HL-60 (cell line): Measurements from ENCODE around the gene JMJD1C.

Experiments
- DNase-seq, 2 experiments: peaks; one replicate each; pipeline ENCODE4 v3.0.0-alpha.2; 2010 to 2020; ENCODE audit warnings: low read depth in 1 of 2, low spot score in 1 of 2
- H3K27ac ChIP-seq: fragments of 250-450 bp; sonication (Bioruptor Pico); replicated peaks from 2 replicates; pipeline ENCODE4 v1.5.1; 2020; ENCODE audit warnings: mild to moderate bottlenecking, moderate library complexity
- H3K27me3 ChIP-seq: fragments of 250-450 bp; sonication (Bioruptor Pico); 2 replicates; pipeline ENCODE4 v1.5.1; 2021; ENCODE audit warnings: mild to moderate bottlenecking, moderate library complexity; ENCODE audit not compliant: insufficient read depth, poor library complexity, severe bottlenecking
- H3K4me3 ChIP-seq: replicated peaks from 2 replicates; pipeline ENCODE4 v1.5.1; 2011; ENCODE audit warnings: mild to moderate bottlenecking, control low read depth, low read length; ENCODE audit not compliant: insufficient read depth
- GABPA ChIP-seq: IDR thresholded peaks from 2 replicates; pipeline ENCODE4 v1.6.1; 2012; ENCODE audit warnings: low read depth
- POLR2AphosphoS5 ChIP-seq: IDR thresholded peaks from 2 replicates; pipeline ENCODE4 v1.6.1; 2012; ENCODE audit warnings: low read depth
- SPI1 ChIP-seq: IDR thresholded peaks from 2 replicates; pipeline ENCODE4 v1.6.1; 2012; ENCODE audit warnings: low read depth, mild to moderate bottlenecking, borderline replicate concordance
- TF ChIP-seq, protein P1 (sequence below): IDR thresholded peaks from one replicate; pipeline ENCODE4 v1.5.1; 2011; ENCODE audit warnings: low read length, control low read depth, inconsistent platforms; ENCODE audit not compliant: insufficient read depth
- TF ChIP-seq, protein P2 (sequence below): IDR thresholded peaks from 2 replicates; pipeline ENCODE4 v1.6.1; 2012; ENCODE audit warnings: low read depth; ENCODE audit not compliant: insufficient replicate concordance

Gene JMJD1C

DNA sequence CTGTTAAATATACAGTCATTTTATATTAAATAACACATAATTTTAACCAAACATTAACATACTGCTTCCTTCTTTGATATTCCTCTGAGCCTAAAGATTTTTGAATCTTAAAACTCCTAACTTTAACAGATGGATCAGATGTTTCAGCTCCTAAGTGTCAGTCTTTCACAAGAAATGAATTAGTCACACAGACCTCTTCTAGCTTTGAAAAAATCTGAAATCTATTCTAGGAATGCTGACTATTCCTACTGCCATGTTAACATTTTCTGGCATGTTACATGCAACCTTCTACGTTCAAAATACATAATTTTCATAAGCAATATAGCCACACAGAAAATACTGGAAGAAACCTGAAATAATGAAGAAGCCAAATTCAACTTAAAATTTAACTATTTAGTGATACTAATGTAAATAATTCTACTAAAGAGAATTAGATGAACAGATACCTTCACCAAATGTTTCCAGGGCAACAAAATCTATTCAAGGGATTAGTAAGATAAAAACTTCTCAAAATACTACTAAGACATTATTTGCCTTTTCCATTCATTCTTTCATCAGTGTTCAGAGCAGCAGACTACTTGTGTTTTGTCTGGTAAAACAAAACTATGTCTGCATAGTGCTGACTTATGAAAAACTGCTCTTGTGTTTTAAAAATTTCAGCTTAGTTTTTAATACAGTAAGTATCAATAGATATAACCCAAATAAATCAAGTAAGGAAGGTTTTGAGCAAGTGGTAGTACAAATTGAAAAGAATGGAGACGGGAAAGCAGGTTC lies 9.2 kb downstream of the JMJD1C start:
- H3K27ac ChIP-seq = no peak overlapping the region
- DNase-seq = no peak
- no peak overlapping the region for H3K4me3 ChIP-seq
- no peaks in the 10 kb centered on the region for H3K27me3 ChIP-seq
- TF ChIP-seq POLR2AphosphoS5 (no peak), GABPA (no peak)
- TF ChIP-seq, protein P1, sequence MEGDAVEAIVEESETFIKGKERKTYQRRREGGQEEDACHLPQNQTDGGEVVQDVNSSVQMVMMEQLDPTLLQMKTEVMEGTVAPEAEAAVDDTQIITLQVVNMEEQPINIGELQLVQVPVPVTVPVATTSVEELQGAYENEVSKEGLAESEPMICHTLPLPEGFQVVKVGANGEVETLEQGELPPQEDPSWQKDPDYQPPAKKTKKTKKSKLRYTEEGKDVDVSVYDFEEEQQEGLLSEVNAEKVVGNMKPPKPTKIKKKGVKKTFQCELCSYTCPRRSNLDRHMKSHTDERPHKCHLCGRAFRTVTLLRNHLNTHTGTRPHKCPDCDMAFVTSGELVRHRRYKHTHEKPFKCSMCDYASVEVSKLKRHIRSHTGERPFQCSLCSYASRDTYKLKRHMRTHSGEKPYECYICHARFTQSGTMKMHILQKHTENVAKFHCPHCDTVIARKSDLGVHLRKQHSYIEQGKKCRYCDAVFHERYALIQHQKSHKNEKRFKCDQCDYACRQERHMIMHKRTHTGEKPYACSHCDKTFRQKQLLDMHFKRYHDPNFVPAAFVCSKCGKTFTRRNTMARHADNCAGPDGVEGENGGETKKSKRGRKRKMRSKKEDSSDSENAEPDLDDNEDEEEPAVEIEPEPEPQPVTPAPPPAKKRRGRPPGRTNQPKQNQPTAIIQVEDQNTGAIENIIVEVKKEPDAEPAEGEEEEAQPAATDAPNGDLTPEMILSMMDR = no peak
- TF ChIP-seq, protein P2, sequence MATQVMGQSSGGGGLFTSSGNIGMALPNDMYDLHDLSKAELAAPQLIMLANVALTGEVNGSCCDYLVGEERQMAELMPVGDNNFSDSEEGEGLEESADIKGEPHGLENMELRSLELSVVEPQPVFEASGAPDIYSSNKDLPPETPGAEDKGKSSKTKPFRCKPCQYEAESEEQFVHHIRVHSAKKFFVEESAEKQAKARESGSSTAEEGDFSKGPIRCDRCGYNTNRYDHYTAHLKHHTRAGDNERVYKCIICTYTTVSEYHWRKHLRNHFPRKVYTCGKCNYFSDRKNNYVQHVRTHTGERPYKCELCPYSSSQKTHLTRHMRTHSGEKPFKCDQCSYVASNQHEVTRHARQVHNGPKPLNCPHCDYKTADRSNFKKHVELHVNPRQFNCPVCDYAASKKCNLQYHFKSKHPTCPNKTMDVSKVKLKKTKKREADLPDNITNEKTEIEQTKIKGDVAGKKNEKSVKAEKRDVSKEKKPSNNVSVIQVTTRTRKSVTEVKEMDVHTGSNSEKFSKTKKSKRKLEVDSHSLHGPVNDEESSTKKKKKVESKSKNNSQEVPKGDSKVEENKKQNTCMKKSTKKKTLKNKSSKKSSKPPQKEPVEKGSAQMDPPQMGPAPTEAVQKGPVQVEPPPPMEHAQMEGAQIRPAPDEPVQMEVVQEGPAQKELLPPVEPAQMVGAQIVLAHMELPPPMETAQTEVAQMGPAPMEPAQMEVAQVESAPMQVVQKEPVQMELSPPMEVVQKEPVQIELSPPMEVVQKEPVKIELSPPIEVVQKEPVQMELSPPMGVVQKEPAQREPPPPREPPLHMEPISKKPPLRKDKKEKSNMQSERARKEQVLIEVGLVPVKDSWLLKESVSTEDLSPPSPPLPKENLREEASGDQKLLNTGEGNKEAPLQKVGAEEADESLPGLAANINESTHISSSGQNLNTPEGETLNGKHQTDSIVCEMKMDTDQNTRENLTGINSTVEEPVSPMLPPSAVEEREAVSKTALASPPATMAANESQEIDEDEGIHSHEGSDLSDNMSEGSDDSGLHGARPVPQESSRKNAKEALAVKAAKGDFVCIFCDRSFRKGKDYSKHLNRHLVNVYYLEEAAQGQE = no peak

DNA sequence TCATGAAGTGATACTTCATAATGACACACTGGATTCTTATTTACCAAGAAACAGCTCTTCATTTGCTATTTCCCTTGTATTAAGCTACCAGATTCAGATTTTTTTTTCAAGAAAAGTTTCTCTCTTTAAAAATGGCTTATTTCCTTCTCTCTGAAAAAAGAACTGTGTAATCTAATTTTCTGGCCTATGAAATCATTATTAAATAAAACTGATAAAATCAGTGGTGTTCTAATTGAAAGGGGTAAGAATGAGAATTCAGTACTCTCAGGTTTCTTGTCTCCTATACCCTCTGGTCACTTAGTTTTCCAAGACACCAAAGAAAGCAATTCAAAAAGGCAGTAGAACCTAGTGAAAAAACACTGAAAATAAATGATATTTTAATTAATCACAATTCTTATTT lies 10.3 kb downstream of the JMJD1C start:
- Histone ChIP-seq H3K27ac (no peak overlapping the region), H3K27me3 (no peaks in the 10 kb centered on the region), H3K4me3 (no peak overlapping the region)
- DNase-seq = no peak
- TF ChIP-seq, protein P1 = no peak
- no peak for TF ChIP-seq POLR2AphosphoS5
- no peak for TF ChIP-seq SPI1
- no peak for TF ChIP-seq GABPA
- TF ChIP-seq, protein P2 = no peak

DNA sequence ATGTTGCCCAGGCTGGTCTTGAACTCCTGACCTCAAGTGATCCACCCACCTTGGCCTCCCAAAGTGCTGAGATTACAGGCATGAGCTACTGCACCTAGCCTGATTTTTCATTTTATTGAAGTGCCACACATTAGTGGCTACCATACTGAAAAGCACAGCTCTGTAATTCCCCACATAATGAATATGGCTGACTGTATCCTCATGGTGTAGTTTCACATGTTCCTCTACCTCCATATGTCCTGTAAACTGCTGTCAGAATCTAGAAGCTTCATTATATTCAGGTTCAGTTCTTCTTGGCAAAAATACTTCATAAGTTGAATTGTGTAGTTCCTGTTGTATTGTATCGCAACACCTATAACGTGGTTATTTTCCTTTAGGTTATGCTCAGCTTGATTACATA lies 11.1 kb downstream of the JMJD1C start:
- no peak for DNase-seq
- no peak overlapping the region for H3K4me3 ChIP-seq
- TF ChIP-seq, protein P1 = no peak
- TF ChIP-seq, protein P2 = no peak
- no peak for TF ChIP-seq GABPA
- no peak for TF ChIP-seq SPI1
- TF ChIP-seq POLR2AphosphoS5 = no peak

More for the DNA sequence above, 11.1 kb downstream of the JMJD1C start:
- Histone ChIP-seq H3K27ac (no peak overlapping the region), H3K27me3 (no peaks in the 10 kb centered on the region)
